B cell (primary cell): ENCODE measurements around the gene RNF207. TPM values are rescaled to one million over a fixed set of nuclear protein-coding genes. Genes with fewer than 3 reads are reported as not detected.

Experiments used
- ATAC-seq: fragments of 200-7000 bp; cut with Tn5 transposase; one replicate; pipeline ENCODE4 v1.10.0; 2021; ENCODE audit warnings: low read depth, mild to moderate bottlenecking, moderate number of reproducible peaks, moderate library complexity
- CTCF ChIA-PET: fragments of 350-600 bp; sonication (Branson Sonifier 250); formaldehyde crosslinking; loops from one replicate; lab custom pipeline; 2021; ENCODE audit warnings: antibody characterized with exemption, inconsistent platforms; lab: Charles Lee
- POLR2A ChIA-PET: fragments of 350-600 bp; sonication (Branson Sonifier 250); formaldehyde crosslinking; loops from one replicate; lab custom pipeline; 2021; ENCODE audit warnings: antibody characterized with exemption; lab: Charles Lee
- DNase-seq: peaks from one replicate; pipeline ENCODE4 v3.0.0; 2013
- H2AFZ ChIP-seq: 2 replicates; pipeline ENCODE4 v1.6.1; 2012; ENCODE audit warnings: mild to moderate bottlenecking, low read depth, low read length; ENCODE audit not compliant: insufficient read depth, poor library complexity, severe bottlenecking
- H3K27ac ChIP-seq, 2 donors: 1 replicate in 1 of 2; 2 replicates in 1 of 2; pipeline ENCODE4 v1.5.1; 2012 to 2013; ENCODE audit warnings: low read length in 2 of 2, mild to moderate bottlenecking in 2 of 2, moderate library complexity in 1 of 2
- H3K27me3 ChIP-seq, 4 experiments: fragments of 200-600 bp in 1 of 4; sonication (generic) in 1 of 4; replicated peaks in 1 of 4; 1 replicate in 2 of 4; 2 replicates in 2 of 4; pipeline versions ENCODE4 v1.6.1 to v1.7.0; 2013 to 2016; ENCODE audit warnings: low read length in 3 of 4, mild to moderate bottlenecking in 2 of 4, mixed read lengths in 1 of 4, moderate library complexity in 1 of 4; ENCODE audit not compliant: insufficient read depth in 4 of 4, control insufficient read depth in 3 of 4; ENCODE audit errors: control extremely low read depth in 1 of 4
- H3K36me3 ChIP-seq, 2 experiments: replicated peaks in 1 of 2; 1 replicate in 1 of 2; 2 replicates in 1 of 2; pipeline versions ENCODE4 v1.6.1 to v1.7.1; 2013; ENCODE audit warnings: low read length in 1 of 2; ENCODE audit not compliant: insufficient read depth in 2 of 2, control insufficient read depth in 1 of 2; ENCODE audit errors: control extremely low read depth in 1 of 2, extremely low read depth in 1 of 2
- H3K4me1 ChIP-seq, 2 donors: fragments of 200-600 bp in 1 of 2; sonication (generic) in 1 of 2; 1 replicate in 1 of 2; 2 replicates in 1 of 2; pipeline versions ENCODE4 v1.5.1 to v1.6.1; 2013 to 2017; ENCODE audit warnings: low read length in 2 of 2; ENCODE audit not compliant: control insufficient read depth in 2 of 2, insufficient read depth in 2 of 2
- H3K4me2 ChIP-seq: replicated peaks from 2 replicates; pipeline ENCODE3; 2012; ENCODE audit warnings: mild to moderate bottlenecking, low read depth, low read length; ENCODE audit not compliant: poor library complexity, severe bottlenecking
- H3K4me3 ChIP-seq, 5 experiments: fragments of 200-600 bp in 1 of 5; sonication (generic) in 1 of 5; 1 replicate in 3 of 5; 2 replicates in 2 of 5; pipeline versions ENCODE4 v1.5.1 to v1.7.0; 2011 to 2016; ENCODE audit warnings: low read length in 4 of 5, mild to moderate bottlenecking in 4 of 5, low read depth in 2 of 5, control low read depth in 1 of 5, moderate library complexity in 1 of 5; ENCODE audit not compliant: insufficient read depth in 1 of 5; ENCODE audit errors: control extremely low read depth in 1 of 5, extremely low read depth in 1 of 5
- H3K79me2 ChIP-seq: fragments of 200-600 bp; sonication (generic); one replicate; pipeline ENCODE4 v1.6.0; 2016; ENCODE audit warnings: low read length; ENCODE audit not compliant: control insufficient read depth, insufficient read depth
- H3K9ac ChIP-seq: fragments of 200-600 bp; sonication (generic); 2 replicates; pipeline ENCODE4 v1.6.1; 2017; ENCODE audit warnings: mild to moderate bottlenecking, low read length, moderate library complexity
- H3K9me3 ChIP-seq, 3 donors: one replicate each; pipeline versions ENCODE4 v1.6.1 to v1.7.1; 2013; ENCODE audit warnings: low read length in 2 of 3; ENCODE audit not compliant: control insufficient read depth in 2 of 3, insufficient read depth in 1 of 3; ENCODE audit errors: control extremely low read depth in 1 of 3
- H4K20me1 ChIP-seq: 2 replicates; pipeline ENCODE4 v1.6.0; 2012; ENCODE audit warnings: mild to moderate bottlenecking, low read length; ENCODE audit not compliant: insufficient read depth, control insufficient read depth, poor library complexity, severe bottlenecking
- H3K27ac Mint-ChIP-seq: one replicate; pipeline ENCODE4 v1.8.0; 2021; ENCODE audit warnings: mixed read lengths
- H3K27me3 Mint-ChIP-seq: one replicate; pipeline ENCODE4 v1.8.0; 2021; ENCODE audit warnings: mixed read lengths
- H3K4me1 Mint-ChIP-seq: one replicate; pipeline ENCODE4 v1.8.0; 2021; ENCODE audit warnings: mixed read lengths
- H3K4me3 Mint-ChIP-seq: one replicate; pipeline ENCODE4 v1.8.0; 2021; ENCODE audit warnings: mixed read lengths
- H3K9me3 Mint-ChIP-seq: one replicate; pipeline ENCODE4 v1.8.0; 2022; ENCODE audit warnings: mixed read lengths; ENCODE audit not compliant: insufficient read depth
- CTCF ChIP-seq: fragments of 200-600 bp; IDR thresholded peaks from one replicate; pipeline ENCODE4 v1.8.0; 2022; ENCODE audit warnings: antibody characterized with exemption, mild to moderate bottlenecking
- EZH2 ChIP-seq: IDR thresholded peaks from 2 replicates; pipeline ENCODE4 v1.6.1; 2012; ENCODE audit warnings: borderline replicate concordance, low read depth, mild to moderate bottlenecking, moderate library complexity, low read length; ENCODE audit not compliant: insufficient read depth, poor library complexity, severe bottlenecking
- WGBS: methylation state at CpG from one replicate; pipeline ENCODE4 v1.1.5; 2013; ENCODE audit warnings: missing lambda C conversion rate; ENCODE audit not compliant: insufficient coverage; 5-methylcytosine and 5-hydroxymethylcytosine counted together
- intact Hi-C: fragments of 100-400 bp; cut with micrococcal nuclease; formaldehyde crosslinking; loops from one replicate; pipeline ENCODE4 v1.10.0; 2022
- polyA plus RNA-seq: library from polyadenylated mRNA; depleted of rRNA; stranded (reverse); fragments of >200 nt; gene quantifications from 2 replicates; pipeline ENCODE4 v1.2.3, GENCODE V29; 2012
- total RNA-seq, 2 donors: library from RNA; stranded (reverse); fragments of 120-200 nt in 1 of 2; gene quantifications; 1 replicate in 1 of 2; 2 replicates in 1 of 2; pipeline versions ENCODE4 v1.2.3 to v1.2.4, GENCODE V29; 2013 to 2022

Gene RNF207
- total and polyA plus RNA-seq, 2 donors (not counting 1 experiment from before 2014, with no cell fraction given): 1.5 to 6.8 TPM

GRCh38 chr1:6269720-6270400 lies 63.9 kb downstream of the RNF207 start:
- H3K27ac Mint-ChIP-seq: no peak overlapping the region
- WGBS: 89% methylated on average over 18 of the region's 22 CpGs
- intact Hi-C loops: no loop called here
- H2AFZ ChIP-seq: no peak overlapping the region
- H3K4me3 ChIP-seq: no peak overlapping the region
- ChIA-PET CTCF (no interaction called here), POLR2A (no interaction called here)
- ATAC-seq (no peak), DNase-seq (no peak)
- TF ChIP-seq EZH2 (no peak), CTCF (no peak)
- no peaks in the 10 kb centered on the region for H3K4me1 Mint-ChIP-seq
- no peak overlapping the region for H3K4me2 ChIP-seq
- no peak overlapping the region for H3K4me3 Mint-ChIP-seq
- H3K27me3 Mint-ChIP-seq: no peaks in the 10 kb centered on the region
- H3K27me3 ChIP-seq: no peaks in the 10 kb centered on the region
- H3K9ac ChIP-seq: no peak overlapping the region
- no peaks in the 10 kb centered on the region for H3K9me3 ChIP-seq
- no peaks in the 10 kb centered on the region for H4K20me1 ChIP-seq
- no peak overlapping the region for H3K27ac ChIP-seq
- no peaks in the 10 kb centered on the region for H3K79me2 ChIP-seq
- H3K4me1 ChIP-seq: no peaks in the 10 kb centered on the region
- H3K36me3 ChIP-seq: no peaks in the 10 kb centered on the region
- H3K9me3 Mint-ChIP-seq: no peaks in the 10 kb centered on the region

- WGBS: 87% methylated on average over 8 of the region's 8 CpGs
- ChIA-PET POLR2A (interaction anchor here (0.6 kb wide), 1 partner anchor 26 kb away, joined by 5 read pairs; the partner anchor contains the start of gene HES3), CTCF (no interaction called here)
- ATAC-seq (no peak), DNase-seq (no peak)
- Mint-ChIP-seq H3K27ac (no peak overlapping the region), H3K27me3 (no peaks in the 10 kb centered on the region), H3K4me1 (no peaks in the 10 kb centered on the region), H3K4me3 (no peak overlapping the region), H3K9me3 (no peaks in the 10 kb centered on the region)
- no peak overlapping the region for H3K9ac ChIP-seq
- H3K4me1 ChIP-seq: no peaks in the 10 kb centered on the region
- no peaks in the 10 kb centered on the region for H3K79me2 ChIP-seq
- TF ChIP-seq CTCF (no peak), EZH2 (no peak)
- H3K4me3 ChIP-seq: no peak overlapping the region
- H3K27ac ChIP-seq: no peak overlapping the region
- intact Hi-C loops: no loop called here
- H3K27me3 ChIP-seq: no peaks in the 10 kb centered on the region
- no peaks in the 10 kb centered on the region for H3K36me3 ChIP-seq
- no peaks in the 10 kb centered on the region for H3K9me3 ChIP-seq
- H3K4me2 ChIP-seq: no peak overlapping the region
- no peaks in the 10 kb centered on the region for H4K20me1 ChIP-seq
- no peak overlapping the region for H2AFZ ChIP-seq
These were observed 64.5 kb downstream of the RNF207 start for GRCh38 chr1:6270401-6270800.
